ENCODE measurements around the gene FUNDC2. TPM values are rescaled to one million over a fixed set of nuclear protein-coding genes. Genes with fewer than 3 reads are reported as not detected.

FUNDC2 gene
- total and polyA plus RNA-seq, 10 of the 15 experiments (the other 5 are each of a cell fraction or from before 2014, with no cell fraction given) = 70.5 to 353 (median 165) TPM

GRCh38 chrX:155020591-155020990 is 6.1 kb upstream of the FUNDC2 start (continued):
- TF ChIP-seq MYC (IDR thresholded peaks at IDR 0.05; ENCODE audit: insufficient read depth, insufficient read length, insufficient replicate concordance, low read length, severe bottlenecking) (no peak), HCFC1 (IDR thresholded peaks at IDR 0.05; ENCODE audit: low read length) (no peak)

- FAIRE-seq (no peak), ATAC-seq (no peak), DNase-seq (ENCODE audit: low read depth, low spot score) (no peak)
- intact Hi-C loops (cut with micrococcal nuclease; ENCODE audit: unreplicated experiment) = no loop called here
- no peaks in the 10 kb centered on the region for H3K36me3 ChIP-seq (ENCODE audit: control insufficient read depth in 2 of 2, insufficient read depth in 2 of 2, low read length in 1 of 2)
- ChIA-PET RAD21 (ENCODE audit: unreplicated experiment) (no interaction called here), CTCF (interaction anchor here (0.7 to 1.0 kb wide), 2 partner anchors 31 to 104 kb away, joined by 3 to 4 read pairs; no protein-coding TSS in a partner anchor), SMC1A (ENCODE audit: uncharacterized antibody, unreplicated experiment) (interaction anchor here (1.3 to 1.5 kb wide), 2 partner anchors 35 to 36 kb away, joined by 3 to 4 read pairs; no protein-coding TSS in a partner anchor), POLR2A (interaction anchor here (0.5 kb wide), 1 partner anchor 293 kb away, joined by 3 read pairs; no protein-coding TSS in a partner anchor)
- H2AFZ ChIP-seq (ENCODE audit: control insufficient read depth, low read depth, low read length) = no peak within 1 kb of the TSS
- H3K27ac ChIP-seq (ENCODE audit: control insufficient read depth, insufficient read depth) = no peak within 1 kb of the TSS
- H4K20me1 ChIP-seq (ENCODE audit: control insufficient read depth, insufficient read depth) = no peaks in the 10 kb centered on the region
- H3K4me2 ChIP-seq (ENCODE audit: control insufficient read depth, insufficient read depth) = no peak within 1 kb of the TSS
- no peaks in the 10 kb centered on the region for H3K9me3 ChIP-seq (replicated peaks; ENCODE audit: control insufficient read depth, insufficient read depth, low read length)
- no peak within 1 kb of the TSS for H3K4me3 ChIP-seq
- no TSS peak for BruUV-seq (replicated peaks)
- in situ Hi-C loops (cut with MboI) = no loop called here
- H3K79me2 ChIP-seq (ENCODE audit: control insufficient read depth, insufficient read depth, low read length) = peaks cover 3% of the 10 kb centered on the region; the same call in 1 of the 2 replicates
- H3K4me1 ChIP-seq (ENCODE audit: control insufficient read depth, insufficient read depth, low read length) = no peaks in the 10 kb centered on the region
- no peaks in the 10 kb centered on the region for H3K27me3 ChIP-seq (replicated peaks in 1 of 2; ENCODE audit: control insufficient read depth in 2 of 2, insufficient read depth in 2 of 2, low read length in 1 of 2)
- 0% methylated on average over 1 of the region's 1 CpG for WGBS (ENCODE audit: insufficient coverage, insufficient replicate concordance, low lambda C conversion rate, missing lambda C conversion rate)
- H3K9ac ChIP-seq (ENCODE audit: control insufficient read depth, insufficient read depth, low read length) = no peak within 1 kb of the TSS
- TF ChIP-seq HDAC2 (IDR thresholded peaks at IDR 0.05) (no peak), ETV6 (conservative IDR thresholded peaks at IDR 0.05 in 1 of 2, IDR thresholded peaks at IDR 0.05 in 1 of 2; ENCODE audit: borderline replicate concordance in 1 of 2, low read depth in 1 of 2) (no peak), MAX (IDR thresholded peaks at IDR 0.05; ENCODE audit: low read depth, low read length) (no peak), RB1 (IDR thresholded peaks at IDR 0.05; ENCODE audit: borderline replicate concordance) (no peak), STAT1 (conservative IDR thresholded peaks at IDR 0.05) (no peak), CBX5 (IDR thresholded peaks at IDR 0.05; ENCODE audit: low read depth) (no peak), IRF4 (IDR thresholded peaks at IDR 0.05; ENCODE audit: low read depth, low read length) (no peak), RBBP5 (conservative IDR thresholded peaks at IDR 0.05) (no peak), RCOR1 (conservative IDR thresholded peaks at IDR 0.05; ENCODE audit: low read depth, low read length) (no peak), SREBF2 (IDR thresholded peaks at IDR 0.05; ENCODE audit: low read length) (no peak), MXI1 (IDR thresholded peaks at IDR 0.05; ENCODE audit: low read depth, low read length) (no peak), MEF2A (IDR thresholded peaks at IDR 0.05; ENCODE audit: insufficient read depth, low read depth, low read length) (no peak), IRF3 (IDR thresholded peaks at IDR 0.05) (no peak), PML (IDR thresholded peaks at IDR 0.05; ENCODE audit: low read length) (no peak), YBX1 (IDR thresholded peaks at IDR 0.05) (no peak)
- TF ChIP-seq, protein P1, sequence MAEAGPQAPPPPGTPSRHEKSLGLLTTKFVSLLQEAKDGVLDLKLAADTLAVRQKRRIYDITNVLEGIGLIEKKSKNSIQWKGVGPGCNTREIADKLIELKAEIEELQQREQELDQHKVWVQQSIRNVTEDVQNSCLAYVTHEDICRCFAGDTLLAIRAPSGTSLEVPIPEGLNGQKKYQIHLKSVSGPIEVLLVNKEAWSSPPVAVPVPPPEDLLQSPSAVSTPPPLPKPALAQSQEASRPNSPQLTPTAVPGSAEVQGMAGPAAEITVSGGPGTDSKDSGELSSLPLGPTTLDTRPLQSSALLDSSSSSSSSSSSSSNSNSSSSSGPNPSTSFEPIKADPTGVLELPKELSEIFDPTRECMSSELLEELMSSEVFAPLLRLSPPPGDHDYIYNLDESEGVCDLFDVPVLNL (IDR thresholded peaks at IDR 0.05; ENCODE audit: low read depth, low read length) = no peak
- TF ChIP-seq, protein P2, sequence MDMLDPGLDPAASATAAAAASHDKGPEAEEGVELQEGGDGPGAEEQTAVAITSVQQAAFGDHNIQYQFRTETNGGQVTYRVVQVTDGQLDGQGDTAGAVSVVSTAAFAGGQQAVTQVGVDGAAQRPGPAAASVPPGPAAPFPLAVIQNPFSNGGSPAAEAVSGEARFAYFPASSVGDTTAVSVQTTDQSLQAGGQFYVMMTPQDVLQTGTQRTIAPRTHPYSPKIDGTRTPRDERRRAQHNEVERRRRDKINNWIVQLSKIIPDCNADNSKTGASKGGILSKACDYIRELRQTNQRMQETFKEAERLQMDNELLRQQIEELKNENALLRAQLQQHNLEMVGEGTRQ (IDR thresholded peaks at IDR 0.05; ENCODE audit: borderline replicate concordance, low read depth, low read length) = no peak
- TF ChIP-seq, protein P3, sequence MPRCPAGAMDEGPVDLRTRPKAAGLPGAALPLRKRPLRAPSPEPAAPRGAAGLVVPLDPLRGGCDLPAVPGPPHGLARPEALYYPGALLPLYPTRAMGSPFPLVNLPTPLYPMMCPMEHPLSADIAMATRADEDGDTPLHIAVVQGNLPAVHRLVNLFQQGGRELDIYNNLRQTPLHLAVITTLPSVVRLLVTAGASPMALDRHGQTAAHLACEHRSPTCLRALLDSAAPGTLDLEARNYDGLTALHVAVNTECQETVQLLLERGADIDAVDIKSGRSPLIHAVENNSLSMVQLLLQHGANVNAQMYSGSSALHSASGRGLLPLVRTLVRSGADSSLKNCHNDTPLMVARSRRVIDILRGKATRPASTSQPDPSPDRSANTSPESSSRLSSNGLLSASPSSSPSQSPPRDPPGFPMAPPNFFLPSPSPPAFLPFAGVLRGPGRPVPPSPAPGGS (IDR thresholded peaks at IDR 0.05; ENCODE audit: borderline replicate concordance, insufficient read depth, low read depth, low read length, poor library complexity, severe bottlenecking) = no peak
Observed at GRCh38 chrX:155022585-155022984, 4.1 kb upstream of the FUNDC2 start, which contains the start of gene F8. Gene F8, minus strand, starts transcription at chrX:155022723. Its CDS starts 171 bp downstream, at chrX:155022552.
